ENCODE data around the gene RCBTB2. TPM values are rescaled to one million over a fixed set of nuclear protein-coding genes. Genes with fewer than 3 reads are reported as not detected.

RCBTB2 gene
- total and polyA plus RNA-seq, 2 donors (not counting 3 experiments of a cell fraction or from before 2014, with no cell fraction given): 10.7 to 12.6 TPM

DNA sequence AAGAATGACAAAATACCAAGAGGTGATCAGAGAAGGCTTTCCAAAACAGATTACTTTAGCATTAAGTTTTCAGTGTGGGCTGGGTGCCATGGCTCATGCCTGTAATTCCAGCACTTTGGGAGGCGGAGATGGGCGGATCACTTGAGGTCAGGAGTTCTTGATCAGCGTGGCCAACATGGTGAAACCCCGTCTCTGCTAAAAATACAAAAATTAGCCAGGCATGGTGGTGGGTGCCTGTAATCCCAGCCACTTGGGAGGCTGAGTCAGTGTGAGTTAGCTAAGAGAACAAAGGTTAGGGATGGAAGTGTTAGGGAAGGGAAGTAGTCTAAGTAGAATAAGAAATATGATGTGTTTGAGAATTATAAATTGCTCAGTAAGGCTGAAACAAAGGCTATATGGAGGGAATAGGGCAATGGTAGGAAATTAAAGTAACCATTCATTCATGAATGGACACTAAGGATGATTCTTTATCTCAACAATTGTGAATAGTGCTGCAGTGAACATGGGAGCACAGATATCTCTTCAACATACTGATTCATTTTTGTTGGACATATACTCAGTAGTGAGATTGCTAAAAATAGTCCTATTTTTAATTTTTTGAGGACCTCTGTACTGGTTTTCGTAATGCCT lies 3.9 kb upstream of the RCBTB2 start:
- intact Hi-C loops (cut with micrococcal nuclease): no loop called here
- FAIRE-seq: no peak

DNA sequence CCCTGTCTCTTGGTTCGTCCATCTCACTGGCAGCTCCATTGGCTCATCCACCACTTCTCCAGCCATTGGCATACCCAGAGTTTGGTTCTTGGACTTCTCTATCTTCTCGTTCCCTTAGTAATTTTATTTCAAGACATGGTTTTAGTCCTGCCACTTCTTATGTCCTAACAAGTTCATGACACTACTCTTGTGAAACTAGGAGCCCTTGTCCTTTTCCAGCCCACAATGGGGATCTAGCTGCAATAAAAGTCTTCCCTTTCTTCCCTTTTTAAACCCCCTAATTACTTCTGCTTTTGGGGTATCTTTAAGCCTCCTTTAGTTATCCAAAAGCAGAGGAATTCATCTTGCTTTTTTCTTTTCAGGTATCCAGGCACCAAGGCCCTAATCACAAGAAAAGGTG lies 2.9 kb upstream of the RCBTB2 start:
- Histone ChIP-seq H3K9me1 (replicated peaks; ENCODE audit: control insufficient read depth, extremely low read depth, insufficient read depth, low read length) (no peaks in the 10 kb centered on the region), H3K9ac (replicated peaks; ENCODE audit: extremely low read depth, insufficient read depth, low read length) (no peak overlapping the region), H3K4me1 (ENCODE audit: control insufficient read depth, extremely low read depth, insufficient read depth, low read length) (peaks cover 10% of the 10 kb centered on the region), H4K20me1 (replicated peaks; ENCODE audit: control insufficient read depth, extremely low read depth, insufficient read depth, low read length) (no peaks in the 10 kb centered on the region), H3K9me3 (replicated peaks; ENCODE audit: control insufficient read depth, insufficient read depth, low read length) (no peaks in the 10 kb centered on the region), H3K27ac (ENCODE audit: insufficient read depth, low read depth, low read length) (no peak overlapping the region), H2AFZ (ENCODE audit: low read depth, low read length) (no peak overlapping the region), H3K36me3 (ENCODE audit: control insufficient read depth in 2 of 2, extremely low read depth in 1 of 2, insufficient read depth in 2 of 2, low read length in 2 of 2) (no peaks in the 10 kb centered on the region), H3K79me2 (ENCODE audit: control insufficient read depth, insufficient read depth, low read length) (peaks cover 2% of the 10 kb centered on the region), H3K4me2 (ENCODE audit: insufficient read depth, low read length) (no peak overlapping the region), H3K27me3 (ENCODE audit: control insufficient read depth in 2 of 2, insufficient read depth in 2 of 2, low read length in 2 of 2) (no peaks in the 10 kb centered on the region), H3K4me3 (replicated peaks in 1 of 3; ENCODE audit: insufficient read depth in 1 of 3, low read depth in 1 of 3, low read length in 3 of 3) (no peak overlapping the region)
- dilution Hi-C loops (cut with MboI; ENCODE audit: extremely low pct_ligation_motif_present, low sequenced_read_pairs): no loop called here
- POLR2A ChIA-PET: no interaction called here
- no TSS peak for BruUV-seq (replicated peaks)
- TF ChIP-seq JUN (IDR thresholded peaks at IDR 0.05; ENCODE audit: borderline replicate concordance, insufficient read depth, insufficient read length, low read depth): no peak
- TF ChIP-seq MYC (IDR thresholded peaks at IDR 0.05; ENCODE audit: low read depth, low read length): no peak
- no peak for TF ChIP-seq POLR2AphosphoS5 (IDR thresholded peaks at IDR 0.05; ENCODE audit: insufficient read depth, low read depth, low read length)
- TF ChIP-seq POLR2A (IDR thresholded peaks at IDR 0.05; ENCODE audit: low read depth, low read length): no peak
- TF ChIP-seq, protein P1, sequence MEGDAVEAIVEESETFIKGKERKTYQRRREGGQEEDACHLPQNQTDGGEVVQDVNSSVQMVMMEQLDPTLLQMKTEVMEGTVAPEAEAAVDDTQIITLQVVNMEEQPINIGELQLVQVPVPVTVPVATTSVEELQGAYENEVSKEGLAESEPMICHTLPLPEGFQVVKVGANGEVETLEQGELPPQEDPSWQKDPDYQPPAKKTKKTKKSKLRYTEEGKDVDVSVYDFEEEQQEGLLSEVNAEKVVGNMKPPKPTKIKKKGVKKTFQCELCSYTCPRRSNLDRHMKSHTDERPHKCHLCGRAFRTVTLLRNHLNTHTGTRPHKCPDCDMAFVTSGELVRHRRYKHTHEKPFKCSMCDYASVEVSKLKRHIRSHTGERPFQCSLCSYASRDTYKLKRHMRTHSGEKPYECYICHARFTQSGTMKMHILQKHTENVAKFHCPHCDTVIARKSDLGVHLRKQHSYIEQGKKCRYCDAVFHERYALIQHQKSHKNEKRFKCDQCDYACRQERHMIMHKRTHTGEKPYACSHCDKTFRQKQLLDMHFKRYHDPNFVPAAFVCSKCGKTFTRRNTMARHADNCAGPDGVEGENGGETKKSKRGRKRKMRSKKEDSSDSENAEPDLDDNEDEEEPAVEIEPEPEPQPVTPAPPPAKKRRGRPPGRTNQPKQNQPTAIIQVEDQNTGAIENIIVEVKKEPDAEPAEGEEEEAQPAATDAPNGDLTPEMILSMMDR (IDR thresholded peaks at IDR 0.05; ENCODE audit: extremely low read depth in 1 of 2, insufficient read depth in 1 of 2, low read depth in 1 of 2, low read length in 2 of 2): no peak
- TF ChIP-seq MAX (IDR thresholded peaks at IDR 0.05; ENCODE audit: insufficient read depth, insufficient read length): no peak
- no peak for TF ChIP-seq FOS (IDR thresholded peaks at IDR 0.05; ENCODE audit: borderline replicate concordance, insufficient read depth, low read length)
- no peak for TF ChIP-seq GATA2 (IDR thresholded peaks at IDR 0.05; ENCODE audit: insufficient read depth, insufficient read length, low read depth, low read length)
- TF ChIP-seq EZH2 (IDR thresholded peaks at IDR 0.05; ENCODE audit: borderline replicate concordance, low read depth, low read length, severe bottlenecking): no peak
- CTCF ChIA-PET: interaction anchor here (1.2 kb wide), 1 partner anchor 13 kb away, joined by 3 read pairs; no protein-coding TSS in a partner anchor
- FAIRE-seq (no peak), DNase-seq (ENCODE audit: low read depth, low spot score) (no peak)
- intact Hi-C loops (cut with micrococcal nuclease): no loop called here

More for the DNA sequence above, 3.9 kb upstream of the RCBTB2 start:
- TF ChIP-seq GATA2 (IDR thresholded peaks at IDR 0.05; ENCODE audit: insufficient read depth, insufficient read length, low read depth, low read length): no peak
- Histone ChIP-seq H3K4me2 (ENCODE audit: insufficient read depth, low read length) (no peak overlapping the region), H3K36me3 (ENCODE audit: control insufficient read depth in 2 of 2, extremely low read depth in 1 of 2, insufficient read depth in 2 of 2, low read length in 2 of 2) (no peaks in the 10 kb centered on the region), H3K27ac (ENCODE audit: insufficient read depth, low read depth, low read length) (no peak overlapping the region), H3K79me2 (ENCODE audit: control insufficient read depth, insufficient read depth, low read length) (no peaks in the 10 kb centered on the region), H3K9me1 (replicated peaks; ENCODE audit: control insufficient read depth, extremely low read depth, insufficient read depth, low read length) (no peaks in the 10 kb centered on the region), H3K4me3 (replicated peaks in 1 of 3; ENCODE audit: insufficient read depth in 1 of 3, low read depth in 1 of 3, low read length in 3 of 3) (no peak overlapping the region), H2AFZ (ENCODE audit: low read depth, low read length) (no peak overlapping the region), H3K27me3 (ENCODE audit: control insufficient read depth in 2 of 2, insufficient read depth in 2 of 2, low read length in 2 of 2) (no peaks in the 10 kb centered on the region), H4K20me1 (replicated peaks; ENCODE audit: control insufficient read depth, extremely low read depth, insufficient read depth, low read length) (no peaks in the 10 kb centered on the region), H3K9me3 (replicated peaks; ENCODE audit: control insufficient read depth, insufficient read depth, low read length) (no peaks in the 10 kb centered on the region), H3K9ac (replicated peaks; ENCODE audit: extremely low read depth, insufficient read depth, low read length) (no peak overlapping the region), H3K4me1 (ENCODE audit: control insufficient read depth, extremely low read depth, insufficient read depth, low read length) (peaks cover 5% of the 10 kb centered on the region)
- BruUV-seq (replicated peaks): no TSS peak
- dilution Hi-C loops (cut with MboI; ENCODE audit: extremely low pct_ligation_motif_present, low sequenced_read_pairs): no loop called here
- ChIA-PET CTCF (no interaction called here), POLR2A (no interaction called here)
- DNase-seq (ENCODE audit: low read depth, low spot score): no peak

Data from endothelial cell of umbilical vein (primary cell).